Activated CD4-positive, CD25-positive, alpha-beta regulatory T cell treated with anti-CD3 and anti-CD28 coated beads, Interleukin-2, amount 50 U/mL, for 24 hours (primary cell): ENCODE data around the gene NRXN3.

Experiments
- ATAC-seq, 2 donors: fragments of 150-1000 bp; cut with Tn5 transposase; one replicate each; pipeline ENCODE4 v1.10.0; 2021; ENCODE audit warnings: mild to moderate bottlenecking in 1 of 2, moderate library complexity in 1 of 2

The NRXN3 gene

DNA sequence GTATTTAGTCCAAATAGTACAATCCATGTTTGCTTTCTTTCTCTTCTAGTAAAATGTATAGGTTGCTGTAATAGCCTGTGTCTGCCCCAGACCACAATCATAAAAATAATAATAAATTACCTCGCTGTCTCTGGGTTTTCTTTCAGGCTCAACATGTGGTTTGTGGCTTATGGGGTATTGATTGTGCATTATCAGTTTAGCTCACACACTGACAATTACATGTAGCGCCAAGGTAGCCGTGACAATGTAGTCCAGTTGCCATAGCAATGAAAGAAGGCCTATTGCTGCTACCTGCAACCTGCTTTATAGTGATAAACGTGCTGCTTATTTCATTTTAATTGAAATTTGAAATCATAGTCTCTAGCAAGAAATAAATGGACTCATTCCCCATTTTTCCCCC is 1009.8 kb downstream of the NRXN3 start:
- no peak for ATAC-seq

GRCh38 chr14:79180656-79181055 is 1010.5 kb downstream of the NRXN3 start:
- no peak for ATAC-seq

DNA sequence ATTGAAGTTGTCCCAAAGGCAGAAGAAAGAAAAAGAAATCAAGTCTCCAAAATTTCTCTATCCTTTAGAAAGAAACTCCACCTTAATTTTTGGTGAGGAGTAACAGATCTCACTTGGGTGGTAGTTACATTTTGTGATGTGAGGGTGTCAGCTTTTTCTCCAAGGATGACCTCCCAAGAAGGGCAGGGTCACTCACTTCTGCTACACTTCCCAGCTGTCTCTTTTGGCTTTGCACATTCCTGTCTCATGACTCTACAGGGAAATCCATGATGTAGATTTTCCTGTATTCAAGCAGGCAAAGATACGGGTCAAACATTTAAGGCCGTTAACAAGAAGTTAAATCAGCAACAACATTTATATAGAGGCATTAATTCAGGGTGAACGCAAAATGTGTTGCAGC is 1016.4 kb downstream of the NRXN3 start:
- ATAC-seq = no peak

GRCh38 chr14:79193689-79194477 is 1023.7 kb downstream of the NRXN3 start:
- ATAC-seq = no peak

DNA sequence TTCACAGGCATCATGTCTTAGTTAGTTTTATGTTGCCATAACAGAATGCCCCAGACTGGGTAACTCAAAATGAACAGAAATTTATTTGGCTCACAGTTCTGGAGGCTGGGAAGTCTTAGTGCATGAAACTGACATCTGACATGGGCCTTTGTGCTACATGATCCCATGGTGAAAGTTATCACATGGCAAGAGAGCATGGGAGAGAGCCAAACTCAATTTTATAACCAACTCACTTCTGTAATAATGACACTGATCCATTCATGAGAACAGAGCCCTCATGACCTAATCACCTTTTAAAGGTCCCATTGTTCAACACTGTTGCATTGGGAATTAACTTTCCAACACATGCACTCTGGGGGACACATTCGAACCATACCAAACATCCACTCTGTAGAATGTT is 1026.0 kb downstream of the NRXN3 start:
- ATAC-seq = no peak

- no peak for ATAC-seq
These were observed 1027.3 kb downstream of the NRXN3 start for GRCh38 chr14:79197516-79197915.

DNA sequence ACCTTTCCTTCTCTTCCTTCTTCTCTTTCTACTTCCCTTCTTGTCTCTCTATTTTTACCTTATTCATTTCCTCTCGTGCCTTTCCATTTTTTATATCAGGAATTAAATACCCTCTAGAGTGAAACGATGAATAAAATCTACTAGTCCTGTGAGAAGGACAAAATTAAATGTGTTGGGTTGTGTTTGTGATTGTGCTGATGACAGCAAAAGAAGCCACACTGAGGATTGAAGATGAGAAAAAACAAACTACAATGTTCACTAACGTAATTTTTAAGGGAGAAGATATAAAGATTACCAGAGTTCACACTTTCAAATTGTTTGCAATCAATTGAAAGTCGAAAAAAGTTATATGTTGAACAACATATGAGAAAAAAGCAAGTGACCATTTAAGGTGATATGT is 1029.0 kb downstream of the NRXN3 start:
- no peak for ATAC-seq

DNA sequence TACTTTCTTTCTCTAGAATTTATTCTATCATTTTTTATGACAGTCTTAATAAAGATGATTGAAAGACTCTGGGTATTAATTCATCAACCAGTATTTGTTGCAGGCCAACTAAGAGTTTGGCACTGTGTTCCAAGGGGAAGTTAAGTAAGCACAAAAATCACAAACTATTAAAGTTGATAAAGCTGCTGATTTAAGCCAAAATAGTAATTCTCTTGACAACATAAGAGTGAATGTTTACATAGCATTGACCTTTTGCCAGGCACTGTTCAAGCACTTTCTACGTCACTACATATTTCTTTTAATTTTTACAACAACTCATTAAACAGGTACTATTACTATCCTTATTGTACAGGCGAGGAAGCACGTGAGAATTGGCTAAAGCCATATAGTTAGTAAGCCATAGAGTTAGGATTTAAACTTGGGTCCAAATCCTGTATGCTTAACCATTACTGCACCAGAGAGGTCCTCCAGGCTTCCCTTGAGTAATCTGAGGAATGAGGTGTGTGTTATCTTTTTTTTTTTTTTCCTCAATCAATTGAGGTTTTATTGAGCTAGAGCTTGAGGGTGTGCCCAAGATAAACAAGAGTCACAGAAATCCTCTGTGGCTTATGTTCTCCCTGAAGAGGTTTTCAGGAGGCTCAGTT is 1031.5 kb downstream of the NRXN3 start:
- no peak for ATAC-seq

DNA sequence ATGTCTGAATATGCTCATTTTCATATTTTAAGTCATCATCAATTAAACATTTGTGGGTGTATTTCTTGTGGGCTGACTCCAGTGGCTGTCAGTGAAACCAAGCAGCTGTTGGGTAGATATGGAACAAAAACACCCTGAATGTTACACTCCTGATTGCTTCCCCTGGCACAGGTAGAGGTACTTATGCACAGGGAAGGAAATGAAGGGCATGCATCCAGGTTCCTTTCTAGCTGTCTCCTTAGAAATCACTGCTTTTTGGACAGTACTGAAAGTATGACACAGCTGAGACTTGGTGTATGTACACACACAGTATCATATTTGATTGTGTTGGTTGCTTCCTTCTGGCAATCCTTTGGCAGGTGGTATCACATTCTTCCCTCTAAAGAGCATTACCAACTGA is 1034.4 kb downstream of the NRXN3 start:
- no peak for ATAC-seq

GRCh38 chr14:79209418-79209817 is 1039.2 kb downstream of the NRXN3 start:
- no peak for ATAC-seq

- ATAC-seq = no peak
These were observed 1055.6 kb downstream of the NRXN3 start for GRCh38 chr14:79225815-79226214.

DNA sequence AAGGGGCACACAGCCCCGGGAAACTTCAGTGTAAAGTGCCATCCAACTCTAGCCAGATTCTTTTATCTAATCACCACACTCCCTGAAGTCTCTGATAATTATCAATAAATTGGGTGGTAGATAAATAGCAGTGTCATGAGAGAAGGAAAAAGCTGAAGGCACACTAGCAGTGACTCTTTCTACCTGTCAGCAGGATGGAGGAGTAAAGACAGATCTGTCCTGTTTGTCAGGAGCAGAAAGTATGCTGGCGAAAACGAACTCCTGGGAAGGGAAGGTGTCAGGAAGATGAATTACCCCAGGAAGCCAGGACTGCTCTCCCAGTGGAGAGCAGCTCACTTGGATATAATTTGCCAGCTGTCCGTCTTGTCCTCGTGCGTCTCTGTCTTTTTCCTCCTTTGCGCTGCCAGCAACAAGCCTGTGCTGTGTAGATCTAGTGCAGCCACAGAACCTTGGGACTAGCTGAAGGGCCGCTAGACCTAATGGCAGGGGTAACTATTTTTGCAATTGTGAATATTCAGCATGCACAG is 1059.3 kb downstream of the NRXN3 start:
- ATAC-seq = no peak

- no peak for ATAC-seq
These were observed 1072.5 kb downstream of the NRXN3 start for GRCh38 chr14:79242666-79243065.

GRCh38 chr14:79246173-79246572 is 1076.0 kb downstream of the NRXN3 start:
- ATAC-seq = no peak

- ATAC-seq = no peak
These were observed 1078.0 kb downstream of the NRXN3 start for GRCh38 chr14:79248126-79248525.

- no peak for ATAC-seq
These were observed 1078.6 kb downstream of the NRXN3 start for GRCh38 chr14:79248771-79249170.

GRCh38 chr14:79251278-79251677 is 1081.1 kb downstream of the NRXN3 start:
- ATAC-seq = no peak

DNA sequence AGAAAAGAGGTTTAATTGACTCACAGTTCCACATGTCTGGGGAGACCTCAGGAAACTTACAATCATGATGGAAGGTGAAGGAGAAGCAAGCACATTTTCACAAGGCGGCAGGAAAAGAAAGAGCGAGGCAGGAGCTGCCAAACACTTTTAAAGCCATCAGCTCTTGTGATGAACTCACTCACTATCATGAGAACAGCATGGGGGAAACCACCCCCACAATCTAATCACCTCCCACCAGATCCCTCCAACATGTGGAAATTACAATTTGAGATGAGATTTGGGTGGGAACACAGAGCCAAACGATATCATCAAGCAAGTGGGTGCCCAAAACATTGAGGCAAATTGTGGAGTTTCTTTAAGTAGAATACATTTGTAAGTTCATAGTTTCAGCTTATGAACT is 1083.4 kb downstream of the NRXN3 start:
- no peak for ATAC-seq

- ATAC-seq = no peak
These were observed 1084.0 kb downstream of the NRXN3 start for GRCh38 chr14:79254069-79254775.

DNA sequence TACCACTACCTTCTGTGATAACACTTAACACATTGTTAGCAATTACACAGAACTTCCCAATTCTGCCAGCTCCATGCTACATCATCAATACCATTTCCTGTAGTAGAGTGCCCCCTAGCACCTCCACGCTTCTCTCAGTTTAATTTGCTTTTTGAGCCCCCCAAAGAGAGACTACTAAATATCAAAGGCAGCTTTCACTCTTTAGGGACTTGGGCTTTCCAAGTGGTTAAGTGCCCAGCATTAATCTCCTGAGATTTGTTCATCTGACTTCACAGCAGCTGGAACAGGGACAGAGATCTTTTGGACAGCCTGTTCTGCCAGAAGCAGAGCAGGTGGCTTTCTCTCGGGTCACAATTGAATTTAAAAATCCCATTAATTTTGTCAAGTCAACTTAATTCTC is 1086.2 kb downstream of the NRXN3 start:
- no peak for ATAC-seq

DNA sequence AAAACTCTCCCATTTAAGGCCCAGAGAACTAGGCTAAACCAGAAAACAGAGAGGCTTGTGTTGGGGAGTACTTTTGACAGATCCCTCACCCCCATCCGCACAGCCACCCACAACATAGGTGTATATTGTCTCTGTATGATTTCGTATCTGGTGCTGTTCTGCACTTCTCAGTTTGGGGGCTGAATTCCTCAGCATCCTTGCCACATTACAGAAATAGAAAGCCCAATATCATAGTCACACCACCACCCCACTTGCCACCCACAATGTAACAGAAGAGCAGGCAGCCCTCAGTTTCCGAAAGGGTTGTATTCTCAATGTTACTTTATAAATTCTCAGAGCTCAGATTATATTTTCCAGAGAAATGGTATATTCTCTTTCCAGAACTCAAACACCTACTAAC is 1090.2 kb downstream of the NRXN3 start:
- ATAC-seq = no peak

GRCh38 chr14:79265366-79265946 is 1095.3 kb downstream of the NRXN3 start:
- ATAC-seq = no peak

DNA sequence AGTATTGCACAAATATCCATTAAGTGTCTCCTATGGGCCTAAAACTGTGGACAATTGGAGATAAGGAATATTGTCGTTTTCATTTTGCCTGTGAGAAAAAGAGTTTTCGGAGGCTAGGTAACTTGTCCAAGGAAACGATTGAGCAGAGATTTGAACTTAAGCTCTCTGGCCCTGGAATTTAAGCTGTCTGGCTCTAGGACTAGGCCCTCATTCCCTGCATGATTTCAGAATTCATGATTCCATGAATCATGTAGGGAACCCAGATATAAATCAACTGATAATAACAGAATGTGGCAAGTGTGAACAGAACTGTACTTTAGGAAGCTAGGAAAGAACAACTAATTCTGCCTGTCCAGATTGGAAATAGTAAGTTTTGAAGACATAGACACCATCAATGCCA is 1100.2 kb downstream of the NRXN3 start:
- no peak for ATAC-seq
